Left lung (tissue), 10 donors: ENCODE results near the gene STK36. TPM values are rescaled to one million over a fixed set of nuclear protein-coding genes. Genes with fewer than 3 reads are reported as not detected.

ENCODE experiments used
- ATAC-seq: fragments of 200-7000 bp; cut with Tn5 transposase; one replicate; pipeline ENCODE4 v1.9.1; 2020; ENCODE audit warnings: moderate library complexity
- DNase-seq, 4 donors: peaks; one replicate each; pipeline ENCODE4 v3.0.0-alpha.2; 2013 to 2020
- H3K27ac ChIP-seq, 2 donors: fragments of 200-600 bp; sonication (generic) in 1 of 2; one replicate each; pipeline versions ENCODE4 v1.5.0 to v1.8.0; 2020 to 2021
- H3K27me3 ChIP-seq, 2 donors: fragments of 200-600 bp; sonication (generic) in 1 of 2; one replicate each; pipeline versions ENCODE4 v1.5.0 to v1.8.0; 2020 to 2021
- H3K36me3 ChIP-seq, 2 donors: fragments of 200-600 bp; sonication (generic) in 1 of 2; one replicate each; pipeline versions ENCODE4 v1.5.0 to v1.8.0; 2020 to 2021
- H3K4me1 ChIP-seq, 2 donors: fragments of 200-600 bp; one replicate each; pipeline ENCODE4 v1.8.0; 2021
- H3K4me3 ChIP-seq, 2 donors: fragments of 200-600 bp; sonication (generic) in 1 of 2; one replicate each; pipeline versions ENCODE4 v1.5.0 to v1.8.0; 2020 to 2021; ENCODE audit warnings: mild to moderate bottlenecking in 1 of 2
- H3K9me3 ChIP-seq, 2 donors: fragments of 200-600 bp; sonication (generic) in 1 of 2; one replicate each; pipeline versions ENCODE4 v1.5.0 to v1.8.0; 2020 to 2021
- intact Hi-C, 2 donors: fragments of 100-400 bp; cut with DNase I; formaldehyde crosslinking; loops; one replicate each; pipeline versions ENCODE4 v1.11.2 to v1.14.2; 2022
- polyA plus RNA-seq, 6 donors: library from polyadenylated mRNA; unstranded; fragments of 120-200 nt; gene quantifications; one replicate each; pipeline ENCODE4 v1.2.1, GENCODE V29; 2013; ENCODE audit not compliant: insufficient read length in 6 of 6
- total RNA-seq, 2 donors: library from RNA; stranded (reverse); fragmentation: NEBNext Ultra II Directional; extraction: Animal tissue kit (Norgen Biotek cat#: 25700); gene quantifications; one replicate each; pipeline ENCODE4 v1.2.1, GENCODE V29; 2021
- TF ChIP-seq, protein P1 (sequence below), 2 donors: fragments of 200-600 bp; sonication (generic) in 1 of 2; IDR thresholded peaks; one replicate each; pipeline versions ENCODE4 v1.5.0 to v1.8.0; 2021; ENCODE audit warnings: antibody characterized with exemption in 2 of 2
- donor health status: DM: no; HTN: yes; CAD: no.
- donor health status: DM: no; HTN: no; CAD: no.

STK36 gene
- total and polyA plus RNA-seq, 8 donors, result 40.1 to 112 (median 94.9) TPM

DNA sequence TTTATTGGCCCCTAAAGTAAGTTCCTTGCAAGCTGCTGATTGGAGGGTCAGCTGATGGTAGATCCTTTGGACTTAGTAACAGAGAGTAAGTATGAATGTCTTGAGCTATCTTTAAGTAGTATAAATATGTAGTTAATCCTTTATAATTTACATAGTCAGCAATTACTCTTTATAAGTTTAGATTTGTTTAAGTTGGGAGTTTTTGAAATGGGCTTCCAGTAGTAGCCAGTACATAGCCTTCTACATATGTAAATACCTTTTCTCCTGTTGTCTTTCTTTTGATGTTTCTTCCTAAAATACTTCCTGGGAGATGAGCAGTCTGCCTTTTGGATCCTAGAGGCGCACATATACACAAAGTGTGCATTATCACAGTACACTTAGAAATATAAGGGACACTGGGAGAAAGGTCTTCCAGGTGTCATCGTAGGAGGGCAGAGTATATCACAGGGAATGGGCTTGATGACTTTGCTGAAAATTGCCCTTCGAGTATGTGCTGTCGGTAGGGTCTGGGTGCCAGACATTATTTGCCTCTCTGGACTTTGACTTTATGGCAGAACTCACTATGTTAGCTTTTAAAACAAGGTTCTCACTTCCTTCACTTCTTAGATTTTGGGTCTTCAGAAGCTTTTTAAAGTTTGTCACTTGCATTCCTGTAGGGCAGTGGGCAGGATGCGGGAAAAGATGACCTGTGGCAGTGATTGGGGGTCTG is 60.3 kb downstream of the STK36 start:
- no peak for ATAC-seq
- Histone ChIP-seq H3K4me1 (peaks cover 18 to 66% of the 10 kb centered on the region in 2 donors), H3K9me3 (peaks cover 0 to 6% of the 10 kb centered on the region in 2 donors), H3K27me3 (no peaks in the 10 kb centered on the region), H3K36me3 (no peaks in the 10 kb centered on the region), H3K27ac (peak overlapping the region; percentile 88 to 90), H3K4me3 (no peak overlapping the region)
- DNase-seq, result no peak
- TF ChIP-seq, protein P1, sequence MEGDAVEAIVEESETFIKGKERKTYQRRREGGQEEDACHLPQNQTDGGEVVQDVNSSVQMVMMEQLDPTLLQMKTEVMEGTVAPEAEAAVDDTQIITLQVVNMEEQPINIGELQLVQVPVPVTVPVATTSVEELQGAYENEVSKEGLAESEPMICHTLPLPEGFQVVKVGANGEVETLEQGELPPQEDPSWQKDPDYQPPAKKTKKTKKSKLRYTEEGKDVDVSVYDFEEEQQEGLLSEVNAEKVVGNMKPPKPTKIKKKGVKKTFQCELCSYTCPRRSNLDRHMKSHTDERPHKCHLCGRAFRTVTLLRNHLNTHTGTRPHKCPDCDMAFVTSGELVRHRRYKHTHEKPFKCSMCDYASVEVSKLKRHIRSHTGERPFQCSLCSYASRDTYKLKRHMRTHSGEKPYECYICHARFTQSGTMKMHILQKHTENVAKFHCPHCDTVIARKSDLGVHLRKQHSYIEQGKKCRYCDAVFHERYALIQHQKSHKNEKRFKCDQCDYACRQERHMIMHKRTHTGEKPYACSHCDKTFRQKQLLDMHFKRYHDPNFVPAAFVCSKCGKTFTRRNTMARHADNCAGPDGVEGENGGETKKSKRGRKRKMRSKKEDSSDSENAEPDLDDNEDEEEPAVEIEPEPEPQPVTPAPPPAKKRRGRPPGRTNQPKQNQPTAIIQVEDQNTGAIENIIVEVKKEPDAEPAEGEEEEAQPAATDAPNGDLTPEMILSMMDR (IDR thresholded peaks at IDR 0.05), result no peak
- intact Hi-C loops, result no loop called here

DNA sequence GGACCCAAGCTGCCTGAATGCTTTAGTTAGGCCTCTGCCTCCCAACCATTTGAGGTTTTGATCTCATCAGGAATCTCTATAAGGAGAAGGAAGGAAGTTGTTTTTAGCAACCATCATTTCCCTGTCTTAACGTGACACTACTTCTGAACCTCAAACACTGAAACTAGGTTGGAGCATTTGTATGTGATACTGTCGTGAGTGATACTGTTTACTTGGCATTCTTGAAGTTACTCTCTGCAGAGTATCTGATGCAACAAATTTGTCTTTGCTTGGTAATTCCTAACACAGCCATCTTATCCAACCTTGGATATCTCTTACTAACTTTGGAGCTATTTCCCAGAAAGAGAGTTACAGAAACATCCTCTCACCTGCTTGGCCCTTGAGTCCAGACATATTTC is 60.9 kb downstream of the STK36 start:
- Histone ChIP-seq H3K36me3 (peaks cover 0 to 5% of the 10 kb centered on the region in 2 donors), H3K27ac (peak overlapping the region; percentile 88 to 90), H3K4me3 (no peak overlapping the region), H3K4me1 (peaks cover 18 to 66% of the 10 kb centered on the region in 2 donors), H3K9me3 (peaks cover 0 to under 1% of the 10 kb centered on the region in 2 donors), H3K27me3 (no peaks in the 10 kb centered on the region)
- TF ChIP-seq, protein P1 (IDR thresholded peaks at IDR 0.05), result no peak
- DNase-seq (no peak), ATAC-seq (peak; percentile 4)
- intact Hi-C loops, result no loop called here

DNA sequence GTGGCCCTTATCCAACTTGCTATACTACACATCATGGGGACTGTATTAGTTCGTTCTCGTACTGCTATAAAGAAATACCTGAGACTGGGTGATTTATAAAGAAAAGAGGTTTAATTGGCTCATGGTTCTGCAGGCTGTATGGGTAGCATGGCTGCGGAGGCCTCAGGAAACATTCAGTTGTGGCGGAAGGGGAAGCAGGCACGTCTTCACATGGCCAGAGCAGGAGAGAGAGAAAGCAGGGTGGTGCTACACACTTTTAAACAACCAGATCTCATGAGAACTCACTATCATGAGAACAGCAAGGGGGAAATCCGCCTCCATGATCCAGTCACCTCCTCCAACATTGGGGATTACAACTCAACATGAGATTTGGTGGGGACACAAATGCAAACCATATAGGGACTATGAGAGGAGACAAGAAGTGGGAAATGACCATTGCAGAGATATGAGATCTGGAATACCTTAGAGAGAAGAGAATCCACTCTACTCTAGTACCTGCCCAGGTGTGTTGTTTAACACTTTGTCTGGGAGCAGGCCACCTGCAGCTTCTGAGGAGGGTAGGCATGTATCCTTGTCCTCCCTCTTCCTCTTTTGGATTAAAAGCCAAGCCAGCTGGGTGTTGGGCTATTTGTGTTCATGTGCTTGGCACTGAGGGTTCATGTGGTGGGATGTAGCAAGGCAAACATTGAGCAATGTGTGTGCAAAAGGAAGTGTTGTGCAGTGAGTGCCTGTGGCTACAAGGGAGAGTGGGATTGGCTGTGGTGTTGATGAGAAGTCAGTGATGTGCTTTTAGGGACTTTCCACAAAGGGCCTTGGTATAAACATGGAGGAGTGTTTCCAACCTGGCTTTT is 61.5 kb downstream of the STK36 start:
- ATAC-seq, result peak; percentile 84
- Histone ChIP-seq H3K36me3 (peaks cover 0 to 11% of the 10 kb centered on the region in 2 donors), H3K4me3 (no peak overlapping the region), H3K4me1 (peaks cover 18 to 61% of the 10 kb centered on the region in 2 donors), H3K9me3 (no peaks in the 10 kb centered on the region), H3K27ac (peak overlapping the region; percentile 88 to 90), H3K27me3 (no peaks in the 10 kb centered on the region)
- intact Hi-C loops, result no loop called here
- TF ChIP-seq, protein P1 (IDR thresholded peaks at IDR 0.05), result no peak
- peak in 1 of 4 donors; percentile 84 for DNase-seq

DNA sequence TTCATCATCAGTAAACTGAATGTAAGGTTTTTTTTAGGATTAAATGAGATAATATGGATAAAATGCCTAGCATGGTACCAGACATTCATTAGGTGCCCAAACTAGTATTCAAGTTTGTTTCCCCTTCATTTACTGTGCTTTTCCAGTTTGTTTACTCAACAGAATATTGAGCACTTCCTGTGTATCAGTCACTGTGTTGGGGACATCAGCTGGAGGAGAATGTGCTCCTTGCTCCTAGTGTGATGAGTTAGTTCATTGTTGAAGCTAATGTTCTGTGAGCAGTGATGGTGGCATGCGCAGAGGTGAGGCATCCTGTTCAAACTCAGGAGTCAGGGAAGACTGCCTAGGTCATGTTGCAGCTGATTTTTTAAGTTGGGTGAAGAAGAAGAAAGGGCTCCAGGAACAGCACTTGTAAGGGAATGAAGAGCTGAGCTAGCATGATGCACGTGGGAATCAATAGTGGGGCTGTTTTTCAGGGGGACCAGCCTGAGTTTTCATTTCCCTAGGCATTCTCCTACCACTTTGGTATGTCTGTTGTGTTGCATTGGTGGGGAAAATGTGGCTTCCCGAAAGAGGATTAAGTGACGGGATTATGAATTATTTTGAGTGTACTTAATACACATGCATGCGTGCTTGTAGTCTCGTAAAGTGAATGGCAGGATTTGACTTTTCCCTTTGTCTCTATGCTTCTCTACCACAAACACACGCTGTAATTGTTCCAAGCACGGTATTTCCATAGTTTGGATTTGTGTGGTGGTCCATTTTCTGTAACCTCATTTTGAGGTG is 62.5 kb downstream of the STK36 start:
- Histone ChIP-seq H3K4me3 (no peak overlapping the region), H3K4me1 (peaks cover 18 to 59% of the 10 kb centered on the region in 2 donors), H3K36me3 (peaks cover 0 to 21% of the 10 kb centered on the region in 2 donors), H3K27ac (peak overlapping the region; percentile 88 to 90), H3K27me3 (no peaks in the 10 kb centered on the region), H3K9me3 (no peaks in the 10 kb centered on the region)
- DNase-seq (no peak), ATAC-seq (no peak)
- intact Hi-C loops, result no loop called here
- TF ChIP-seq, protein P1 (IDR thresholded peaks at IDR 0.05), result no peak
